Fibroblast of villous mesenchyme (primary cell): Measurements from ENCODE around the gene PLS1. TPM values are rescaled to one million over a fixed set of nuclear protein-coding genes. Genes with fewer than 3 reads are reported as not detected.

Experiments
- DNase-seq: peaks from one replicate; pipeline ENCODE4 v3.0.0-alpha.2; 2010; ENCODE audit warnings: low read depth
- H3K4me3 ChIP-seq: 2 replicates; pipeline ENCODE4 v1.5.1; 2011; ENCODE audit warnings: low read depth, mild to moderate bottlenecking, low read length
- small RNA-seq: library from RNA; depleted of rRNA; stranded (forward); fragments of <200 nt; gene quantifications from one replicate; pipeline ENCODE3, GENCODE V24; 2012
- total RNA-seq: library from RNA; depleted of rRNA; stranded (reverse); fragments of >200 nt; gene quantifications from 2 replicates; pipeline ENCODE4 v1.2.3, GENCODE V29; 2012
- TF ChIP-seq, protein P1 (sequence below): IDR thresholded peaks from 2 replicates; pipeline ENCODE4 v1.5.1; 2012; ENCODE audit warnings: low read depth, mild to moderate bottlenecking, low read length; ENCODE audit not compliant: insufficient read depth

The PLS1 gene
- total RNA-seq, 1 donor, result 3.0 TPM

GRCh38 chr3:142754494-142754893 lies 158.3 kb downstream of the PLS1 start:
- TF ChIP-seq, protein P1, sequence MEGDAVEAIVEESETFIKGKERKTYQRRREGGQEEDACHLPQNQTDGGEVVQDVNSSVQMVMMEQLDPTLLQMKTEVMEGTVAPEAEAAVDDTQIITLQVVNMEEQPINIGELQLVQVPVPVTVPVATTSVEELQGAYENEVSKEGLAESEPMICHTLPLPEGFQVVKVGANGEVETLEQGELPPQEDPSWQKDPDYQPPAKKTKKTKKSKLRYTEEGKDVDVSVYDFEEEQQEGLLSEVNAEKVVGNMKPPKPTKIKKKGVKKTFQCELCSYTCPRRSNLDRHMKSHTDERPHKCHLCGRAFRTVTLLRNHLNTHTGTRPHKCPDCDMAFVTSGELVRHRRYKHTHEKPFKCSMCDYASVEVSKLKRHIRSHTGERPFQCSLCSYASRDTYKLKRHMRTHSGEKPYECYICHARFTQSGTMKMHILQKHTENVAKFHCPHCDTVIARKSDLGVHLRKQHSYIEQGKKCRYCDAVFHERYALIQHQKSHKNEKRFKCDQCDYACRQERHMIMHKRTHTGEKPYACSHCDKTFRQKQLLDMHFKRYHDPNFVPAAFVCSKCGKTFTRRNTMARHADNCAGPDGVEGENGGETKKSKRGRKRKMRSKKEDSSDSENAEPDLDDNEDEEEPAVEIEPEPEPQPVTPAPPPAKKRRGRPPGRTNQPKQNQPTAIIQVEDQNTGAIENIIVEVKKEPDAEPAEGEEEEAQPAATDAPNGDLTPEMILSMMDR, result no peak
- no peak overlapping the region for H3K4me3 ChIP-seq
- DNase-seq, result no peak

Small RNAs within 50 kb of the gene (small RNA-seq; reads per million reads assigned to genes)
- not detected for gene RNA5SP143

Other genes starting within 250 kb of the PLS1 start
- 39.0 and 48.4 TPM in 2 replicates for gene XRN1, start 148.4 kb upstream of the PLS1 start, total RNA-seq
- gene ATR, start 17.7 kb upstream of the PLS1 start, total RNA-seq, result 21.9 and 37.6 TPM in 2 replicates
- 30.6 and 33.2 TPM in 2 replicates for gene TRPC1, start 127.6 kb downstream of the PLS1 start, total RNA-seq